Measurements from ENCODE around the gene KIAA1671.

KIAA1671 gene

DNA sequence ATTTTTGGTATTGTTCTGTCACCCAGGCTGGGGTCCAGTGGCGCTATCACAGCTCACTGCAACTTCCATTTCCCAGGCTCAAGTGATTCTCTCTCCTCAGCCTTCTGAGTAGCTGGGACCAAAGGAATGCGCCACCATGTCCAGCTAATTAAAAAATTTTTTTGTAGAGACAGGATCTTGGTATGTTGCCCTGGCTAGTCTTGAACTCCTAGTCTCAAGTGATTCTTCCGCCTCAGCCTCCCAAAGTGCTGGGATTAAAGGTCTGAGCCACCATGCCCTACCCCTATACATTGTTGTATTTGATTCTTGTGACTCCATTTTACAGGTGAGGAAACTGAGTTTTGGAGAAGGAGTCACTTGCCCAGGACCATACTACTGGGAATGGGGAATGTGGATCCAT is 11.9 kb downstream of the KIAA1671 start:
- Histone ChIP-seq H3K23ac (ENCODE audit: low read length) (no peak overlapping the region), H3K36me3 (ENCODE audit: control insufficient read depth, insufficient read depth, low read length) (no peaks in the 10 kb centered on the region), H4K5ac (ENCODE audit: low read length) (no peak overlapping the region), H2BK120ac (ENCODE audit: low read depth, low read length) (no peak overlapping the region), H3K4me3 (ENCODE audit: low read length) (no peak overlapping the region), H3K27me3 (ENCODE audit: insufficient read depth, low read length, poor library complexity) (no peaks in the 10 kb centered on the region), H3K56ac (ENCODE audit: low read length) (no peak overlapping the region), H3K27ac (ENCODE audit: low read depth, low read length) (no peak overlapping the region), H2BK5ac (ENCODE audit: low read length) (no peak overlapping the region), H3K18ac (ENCODE audit: low read length) (no peak overlapping the region), H4K8ac (ENCODE audit: low read depth, low read length) (no peak overlapping the region), H3K4me2 (ENCODE audit: low read length) (no peak overlapping the region), H3K79me1 (ENCODE audit: low read length) (peaks cover 10% of the 10 kb centered on the region), H2AK5ac (ENCODE audit: low read length) (no peak overlapping the region), H2BK15ac (replicated peaks; ENCODE audit: low read depth) (no peak overlapping the region), H3K79me2 (ENCODE audit: control insufficient read depth, insufficient read depth, low read length) (peaks cover 9% of the 10 kb centered on the region), H3K9ac (ENCODE audit: low read length) (no peak overlapping the region), H3K4ac (ENCODE audit: low read depth, low read length) (no peak overlapping the region), H3K4me1 (ENCODE audit: control insufficient read depth, low read depth, low read length) (no peaks in the 10 kb centered on the region)
- no peak for DNase-seq
- WGBS (ENCODE audit: extremely low coverage, insufficient coverage, low lambda C conversion rate): no CpG with 5 or more reads among the region's 3 CpGs

DNA sequence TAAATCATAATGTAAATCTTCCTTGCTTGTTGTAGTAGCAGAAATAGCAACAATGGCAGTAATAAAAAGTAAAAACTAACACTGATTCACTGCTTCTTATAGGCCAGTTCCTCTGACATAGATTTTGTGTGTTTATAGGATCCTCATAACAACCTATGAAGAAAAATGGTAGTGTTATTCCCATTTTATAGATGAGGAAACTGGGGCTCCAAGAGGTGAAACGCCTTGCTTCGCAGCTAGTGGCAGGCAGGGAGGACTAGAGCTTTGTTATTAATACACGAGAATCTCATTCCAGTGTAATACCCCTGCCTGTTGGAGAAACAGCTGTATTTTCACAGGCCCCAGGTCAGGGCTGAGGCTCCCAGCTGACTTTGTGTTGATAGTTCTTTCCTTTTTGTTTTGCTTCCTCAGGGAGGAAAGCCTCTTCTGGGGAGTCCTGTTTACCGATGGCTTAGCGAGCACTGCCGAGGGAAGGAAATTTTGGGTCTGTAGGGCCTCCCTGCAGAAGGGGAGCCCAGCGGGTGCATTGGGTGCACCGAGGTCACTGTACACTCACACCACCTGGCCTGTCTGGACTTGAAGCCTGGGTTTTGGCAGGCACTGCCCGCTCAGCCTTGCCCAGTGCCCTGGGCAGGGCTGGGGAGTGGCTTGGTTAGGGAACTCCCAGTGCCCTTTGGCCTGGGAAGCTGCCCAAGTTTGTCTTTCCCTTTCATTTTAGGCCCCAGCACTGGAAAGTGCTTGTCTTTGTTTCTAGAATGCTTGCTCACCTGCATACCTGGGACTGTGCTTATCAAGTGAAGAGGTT is 13.5 kb downstream of the KIAA1671 start:
- Histone ChIP-seq H3K27ac (ENCODE audit: low read depth, low read length) (peak overlapping the region; percentile 54), H3K56ac (ENCODE audit: low read length) (no peak overlapping the region)
- WGBS (ENCODE audit: extremely low coverage, insufficient coverage, low lambda C conversion rate): no CpG with 5 or more reads among the region's 9 CpGs

DNA sequence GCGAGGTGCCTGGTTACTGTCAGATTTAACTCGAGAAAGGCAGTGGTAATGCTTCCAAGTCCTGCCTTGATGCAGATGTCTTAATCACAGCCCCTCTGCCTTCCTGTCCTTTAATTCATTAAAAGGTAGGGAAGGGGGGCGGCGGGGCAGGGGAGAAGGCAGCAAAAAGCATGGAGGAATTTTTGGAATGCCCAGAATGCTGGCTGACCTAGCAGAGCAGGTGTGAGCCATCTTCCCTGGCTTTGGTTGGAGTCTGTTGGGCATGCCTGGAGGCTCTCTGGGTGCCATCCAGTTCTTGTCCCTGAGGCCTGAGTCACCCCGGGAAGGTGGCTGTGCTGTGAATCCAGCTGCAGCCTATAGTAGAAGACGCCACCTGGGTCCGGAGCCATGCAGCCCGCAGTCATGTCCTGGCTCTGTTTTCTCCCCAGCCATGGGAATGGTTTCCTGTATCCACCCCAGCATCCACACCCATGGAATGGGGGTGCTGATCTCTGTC is 15.6 kb downstream of the KIAA1671 start:
- Histone ChIP-seq H2BK15ac (replicated peaks; ENCODE audit: low read depth) (no peak overlapping the region), H3K56ac (ENCODE audit: low read length) (peak overlapping the region; percentile 68), H3K27ac (ENCODE audit: low read depth, low read length) (no peak overlapping the region), H2BK5ac (ENCODE audit: low read length) (no peak overlapping the region), H2BK120ac (ENCODE audit: low read depth, low read length) (no peak overlapping the region), H3K79me1 (ENCODE audit: low read length) (peaks cover 11% of the 10 kb centered on the region), H3K4me3 (ENCODE audit: low read length) (no peak overlapping the region), H3K79me2 (ENCODE audit: control insufficient read depth, insufficient read depth, low read length) (peaks cover 9% of the 10 kb centered on the region), H3K4ac (ENCODE audit: low read depth, low read length) (peak overlapping the region; percentile 20), H4K8ac (ENCODE audit: low read depth, low read length) (no peak overlapping the region), H4K5ac (ENCODE audit: low read length) (no peak overlapping the region), H3K4me2 (ENCODE audit: low read length) (no peak overlapping the region), H3K9ac (ENCODE audit: low read length) (no peak overlapping the region), H3K23ac (ENCODE audit: low read length) (no peak overlapping the region), H3K4me1 (ENCODE audit: control insufficient read depth, low read depth, low read length) (peaks cover 9% of the 10 kb centered on the region), H2AK5ac (ENCODE audit: low read length) (no peak overlapping the region), H3K36me3 (ENCODE audit: control insufficient read depth, insufficient read depth, low read length) (no peaks in the 10 kb centered on the region), H3K18ac (ENCODE audit: low read length) (peak overlapping the region; percentile 1), H3K27me3 (ENCODE audit: insufficient read depth, low read length, poor library complexity) (no peaks in the 10 kb centered on the region)
- no CpG with 5 or more reads among the region's 8 CpGs for WGBS (ENCODE audit: extremely low coverage, insufficient coverage, low lambda C conversion rate)
- DNase-seq: peak; percentile 96

More for the DNA sequence above, 13.5 kb downstream of the KIAA1671 start:
- no peak overlapping the region for H3K4me3 ChIP-seq (ENCODE audit: low read length)
- peaks cover 7% of the 10 kb centered on the region for H3K79me2 ChIP-seq (ENCODE audit: control insufficient read depth, insufficient read depth, low read length)
- DNase-seq: no peak
- peaks cover 7% of the 10 kb centered on the region for H3K79me1 ChIP-seq (ENCODE audit: low read length)
- no peaks in the 10 kb centered on the region for H3K36me3 ChIP-seq (ENCODE audit: control insufficient read depth, insufficient read depth, low read length)
- no peak overlapping the region for H4K5ac ChIP-seq (ENCODE audit: low read length)
- H3K9ac ChIP-seq (ENCODE audit: low read length): no peak overlapping the region
- H2BK120ac ChIP-seq (ENCODE audit: low read depth, low read length): no peak overlapping the region
- H3K27me3 ChIP-seq (ENCODE audit: insufficient read depth, low read length, poor library complexity): no peaks in the 10 kb centered on the region
- H4K8ac ChIP-seq (ENCODE audit: low read depth, low read length): no peak overlapping the region
- H2BK5ac ChIP-seq (ENCODE audit: low read length): no peak overlapping the region
- no peak overlapping the region for H3K4me2 ChIP-seq (ENCODE audit: low read length)
- peaks cover 9% of the 10 kb centered on the region for H3K4me1 ChIP-seq (ENCODE audit: control insufficient read depth, low read depth, low read length)
- H3K23ac ChIP-seq (ENCODE audit: low read length): no peak overlapping the region
- H3K18ac ChIP-seq (ENCODE audit: low read length): peak overlapping the region; percentile 39
- no peak overlapping the region for H2BK15ac ChIP-seq (replicated peaks; ENCODE audit: low read depth)
- H2AK5ac ChIP-seq (ENCODE audit: low read length): peak overlapping the region; percentile 44
- H3K4ac ChIP-seq (ENCODE audit: low read depth, low read length): no peak overlapping the region

DNA sequence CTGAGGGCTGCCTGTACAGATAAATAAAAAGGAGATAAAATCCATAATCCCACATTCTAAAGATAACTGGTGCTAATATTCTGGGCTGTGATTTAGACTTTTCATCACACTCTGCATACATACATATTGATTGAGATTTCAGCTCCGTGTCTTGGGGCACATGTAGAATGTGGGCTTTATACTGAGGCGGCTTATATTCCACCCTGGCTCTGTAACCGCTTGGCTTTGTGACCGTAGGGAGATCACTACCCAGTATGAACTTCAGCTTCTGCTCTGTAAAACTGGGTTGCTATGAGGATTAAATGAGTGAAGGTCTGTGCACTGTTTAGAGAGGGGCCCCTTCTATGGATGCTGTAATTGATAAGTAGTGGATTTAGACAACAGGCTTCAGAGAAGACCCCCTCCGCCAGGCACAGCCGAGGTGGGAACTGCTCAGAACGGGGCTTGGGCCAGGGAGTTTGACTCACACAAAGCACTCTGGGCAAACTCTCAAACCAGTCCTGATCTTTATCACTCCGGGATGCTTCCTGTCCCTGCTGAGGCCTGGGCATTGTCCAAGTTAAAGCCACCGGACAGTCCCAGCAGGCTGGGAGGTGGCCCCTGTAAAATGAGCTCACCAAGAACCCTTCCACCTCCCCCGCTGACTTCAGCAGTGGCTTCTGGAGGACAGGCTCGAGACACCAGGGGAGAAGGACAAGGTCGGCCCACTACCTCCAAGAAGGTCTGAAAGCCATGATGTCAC is 17.2 kb downstream of the KIAA1671 start:
- H3K79me2 ChIP-seq (ENCODE audit: control insufficient read depth, insufficient read depth, low read length): peaks cover 8% of the 10 kb centered on the region
- peaks cover 9% of the 10 kb centered on the region for H3K4me1 ChIP-seq (ENCODE audit: control insufficient read depth, low read depth, low read length)
- no peak overlapping the region for H2BK120ac ChIP-seq (ENCODE audit: low read depth, low read length)
- no peak overlapping the region for H3K23ac ChIP-seq (ENCODE audit: low read length)
- peak overlapping the region; percentile 80 for H2AK5ac ChIP-seq (ENCODE audit: low read length)
- no peak overlapping the region for H3K4me2 ChIP-seq (ENCODE audit: low read length)
- no peak overlapping the region for H4K8ac ChIP-seq (ENCODE audit: low read depth, low read length)
- no peaks in the 10 kb centered on the region for H3K27me3 ChIP-seq (ENCODE audit: insufficient read depth, low read length, poor library complexity)
- no peak overlapping the region for H2BK15ac ChIP-seq (replicated peaks; ENCODE audit: low read depth)
- H3K4ac ChIP-seq (ENCODE audit: low read depth, low read length): no peak overlapping the region
- H3K79me1 ChIP-seq (ENCODE audit: low read length): peaks cover 14% of the 10 kb centered on the region
- peak; percentile 89 for DNase-seq
- H2BK5ac ChIP-seq (ENCODE audit: low read length): peak overlapping the region; percentile 76
- peak overlapping the region; percentile 49 for H3K27ac ChIP-seq (ENCODE audit: low read depth, low read length)
- WGBS (ENCODE audit: extremely low coverage, insufficient coverage, low lambda C conversion rate): no CpG with 5 or more reads among the region's 12 CpGs
- H4K5ac ChIP-seq (ENCODE audit: low read length): no peak overlapping the region
- H3K9ac ChIP-seq (ENCODE audit: low read length): peak overlapping the region; percentile 20
- peak overlapping the region; percentile 29 for H3K56ac ChIP-seq (ENCODE audit: low read length)
- H3K36me3 ChIP-seq (ENCODE audit: control insufficient read depth, insufficient read depth, low read length): no peaks in the 10 kb centered on the region
- no peak overlapping the region for H3K4me3 ChIP-seq (ENCODE audit: low read length)
- H3K18ac ChIP-seq (ENCODE audit: low read length): peak overlapping the region; percentile 39

DNA sequence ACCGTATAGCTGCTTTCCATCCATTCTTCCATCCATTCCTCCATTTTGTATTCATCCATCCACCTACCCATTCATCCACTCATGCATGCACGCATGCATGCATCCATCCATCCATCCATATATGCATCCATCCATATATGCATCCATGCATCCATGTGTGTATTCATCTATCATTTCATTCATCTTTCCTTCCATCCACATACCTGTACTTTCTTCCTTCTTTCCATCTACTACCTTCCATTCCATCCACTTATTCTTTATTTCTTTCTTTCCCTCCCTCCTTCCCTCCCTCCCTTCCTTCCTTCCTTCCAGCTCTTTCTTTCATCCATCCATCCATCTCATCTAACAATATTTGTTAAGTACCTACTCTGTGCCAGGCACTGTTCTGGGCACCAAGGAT is 19.9 kb downstream of the KIAA1671 start:
- no peak overlapping the region for H3K9ac ChIP-seq (ENCODE audit: low read length)
- no peak overlapping the region for H4K8ac ChIP-seq (ENCODE audit: low read depth, low read length)
- H3K4me2 ChIP-seq (ENCODE audit: low read length): no peak overlapping the region
- H3K79me1 ChIP-seq (ENCODE audit: low read length): peaks cover 18% of the 10 kb centered on the region
- H3K79me2 ChIP-seq (ENCODE audit: control insufficient read depth, insufficient read depth, low read length): peaks cover 6% of the 10 kb centered on the region
- H3K23ac ChIP-seq (ENCODE audit: low read length): no peak overlapping the region
- no peak overlapping the region for H3K4me3 ChIP-seq (ENCODE audit: low read length)
- H2BK15ac ChIP-seq (replicated peaks; ENCODE audit: low read depth): no peak overlapping the region
- no peaks in the 10 kb centered on the region for H3K27me3 ChIP-seq (ENCODE audit: insufficient read depth, low read length, poor library complexity)
- H3K18ac ChIP-seq (ENCODE audit: low read length): no peak overlapping the region
- H3K27ac ChIP-seq (ENCODE audit: low read depth, low read length): no peak overlapping the region
- no CpG with 5 or more reads among the region's 2 CpGs for WGBS (ENCODE audit: extremely low coverage, insufficient coverage, low lambda C conversion rate)
- DNase-seq: no peak
- H3K4me1 ChIP-seq (ENCODE audit: control insufficient read depth, low read depth, low read length): peaks cover 14% of the 10 kb centered on the region
- no peak overlapping the region for H2AK5ac ChIP-seq (ENCODE audit: low read length)
- H3K36me3 ChIP-seq (ENCODE audit: control insufficient read depth, insufficient read depth, low read length): no peaks in the 10 kb centered on the region
- no peak overlapping the region for H3K56ac ChIP-seq (ENCODE audit: low read length)
- H2BK120ac ChIP-seq (ENCODE audit: low read depth, low read length): no peak overlapping the region
- H3K4ac ChIP-seq (ENCODE audit: low read depth, low read length): no peak overlapping the region
- H2BK5ac ChIP-seq (ENCODE audit: low read length): no peak overlapping the region
- H4K5ac ChIP-seq (ENCODE audit: low read length): no peak overlapping the region

Measured in mesendoderm (in vitro differentiated cells).